ENCODE measurements around the gene ANXA6. TPM values are rescaled to one million over a fixed set of nuclear protein-coding genes. Genes with fewer than 3 reads are reported as not detected.

ANXA6 gene
- total RNA-seq, 3 donors from 2014 or later (not counting 1 experiment from before 2014, with no cell fraction given) = 504 to 629 (median 535) TPM

- H3K4me1 Mint-ChIP-seq = peaks cover 58 to 60% of the 10 kb centered on the region in 2 donors
- H3K4me3 Mint-ChIP-seq = no peak overlapping the region
- TF ChIP-seq, protein P1, sequence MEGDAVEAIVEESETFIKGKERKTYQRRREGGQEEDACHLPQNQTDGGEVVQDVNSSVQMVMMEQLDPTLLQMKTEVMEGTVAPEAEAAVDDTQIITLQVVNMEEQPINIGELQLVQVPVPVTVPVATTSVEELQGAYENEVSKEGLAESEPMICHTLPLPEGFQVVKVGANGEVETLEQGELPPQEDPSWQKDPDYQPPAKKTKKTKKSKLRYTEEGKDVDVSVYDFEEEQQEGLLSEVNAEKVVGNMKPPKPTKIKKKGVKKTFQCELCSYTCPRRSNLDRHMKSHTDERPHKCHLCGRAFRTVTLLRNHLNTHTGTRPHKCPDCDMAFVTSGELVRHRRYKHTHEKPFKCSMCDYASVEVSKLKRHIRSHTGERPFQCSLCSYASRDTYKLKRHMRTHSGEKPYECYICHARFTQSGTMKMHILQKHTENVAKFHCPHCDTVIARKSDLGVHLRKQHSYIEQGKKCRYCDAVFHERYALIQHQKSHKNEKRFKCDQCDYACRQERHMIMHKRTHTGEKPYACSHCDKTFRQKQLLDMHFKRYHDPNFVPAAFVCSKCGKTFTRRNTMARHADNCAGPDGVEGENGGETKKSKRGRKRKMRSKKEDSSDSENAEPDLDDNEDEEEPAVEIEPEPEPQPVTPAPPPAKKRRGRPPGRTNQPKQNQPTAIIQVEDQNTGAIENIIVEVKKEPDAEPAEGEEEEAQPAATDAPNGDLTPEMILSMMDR (IDR thresholded peaks at IDR 0.05) = no peak
- H3K9me3 Mint-ChIP-seq = no peaks in the 10 kb centered on the region
- Histone ChIP-seq H3K27ac (ENCODE audit: low read length) (no peak overlapping the region), H3K36me3 (ENCODE audit: control insufficient read depth, insufficient read depth, low read length) (peaks cover 59% of the 10 kb centered on the region), H3K27me3 (ENCODE audit: control insufficient read depth, insufficient read depth, low read length) (no peaks in the 10 kb centered on the region), H3K4me3 (ENCODE audit: low read length) (no peak overlapping the region), H3K9me3 (ENCODE audit: control insufficient read depth, insufficient read depth, low read length) (no peaks in the 10 kb centered on the region), H3K4me1 (ENCODE audit: control insufficient read depth, insufficient read depth, low read length) (peaks cover 44% of the 10 kb centered on the region)
- intact Hi-C loops (cut with micrococcal nuclease) = no loop called here
- H3K36me3 Mint-ChIP-seq = peaks cover 13% of the 10 kb centered on the region
- H3K27ac Mint-ChIP-seq = peak overlapping the region; percentile 87 to 97
- H3K27me3 Mint-ChIP-seq (ENCODE audit: low read depth in 2 of 2) = no peaks in the 10 kb centered on the region
- DNase-seq = no peak
- ATAC-seq = no peak
- WGBS (ENCODE audit: insufficient coverage) = 96% methylated on average over 9 of the region's 9 CpGs
Observed at GRCh38 chr5:151101151-151101550, 56.4 kb downstream of the ANXA6 start.

DNA sequence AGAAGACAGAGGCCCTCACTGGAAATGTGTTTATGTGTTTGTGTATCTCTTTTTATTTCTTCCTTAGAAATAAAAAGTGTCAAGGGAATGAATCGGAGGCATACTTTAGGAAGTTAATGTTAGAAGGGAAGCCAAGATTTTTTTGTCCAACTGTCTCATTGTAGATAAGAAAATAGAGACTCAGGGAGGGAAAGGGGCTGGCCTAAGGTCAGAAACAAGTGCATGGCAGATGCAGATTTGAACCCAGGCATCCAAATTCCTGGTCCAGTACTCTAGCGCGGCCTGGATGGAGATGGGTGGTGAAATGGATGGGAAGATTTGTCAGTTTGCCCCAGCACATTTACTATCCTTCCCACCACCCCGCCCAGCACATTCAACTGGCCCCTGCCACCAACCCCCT is 56.9 kb downstream of the ANXA6 start:
- H3K4me1 ChIP-seq (ENCODE audit: control insufficient read depth, insufficient read depth, low read length) = peaks cover 48% of the 10 kb centered on the region
- WGBS (ENCODE audit: insufficient coverage) = 72% methylated on average over 2 of the region's 4 CpGs
- peak overlapping the region; percentile 87 to 97 for H3K27ac Mint-ChIP-seq

DNA sequence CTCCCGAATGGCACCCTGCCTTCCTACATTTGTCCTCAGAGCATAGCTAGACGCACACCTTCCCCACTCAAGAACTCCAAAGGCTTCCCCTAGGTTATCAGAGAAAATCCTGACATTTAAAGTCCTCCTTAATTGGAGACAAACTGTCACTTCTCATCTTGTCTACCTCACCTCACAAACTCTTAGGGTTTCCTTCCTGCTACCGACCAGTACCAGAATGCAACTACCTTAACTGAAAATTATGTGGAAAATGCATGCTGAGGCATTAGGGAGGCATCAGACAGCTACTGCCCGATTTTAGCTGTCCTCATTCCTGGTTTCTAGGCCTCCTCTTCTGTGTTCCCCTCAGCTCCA is 58.8 kb downstream of the ANXA6 start:
- no peaks in the 10 kb centered on the region for H3K27me3 ChIP-seq (ENCODE audit: control insufficient read depth, insufficient read depth, low read length)
- H3K4me1 ChIP-seq (ENCODE audit: control insufficient read depth, insufficient read depth, low read length) = peaks cover 68% of the 10 kb centered on the region
- 27% methylated on average over 4 of the region's 4 CpGs for WGBS (ENCODE audit: insufficient coverage)
- peaks cover 11% of the 10 kb centered on the region for H3K36me3 Mint-ChIP-seq
- peak overlapping the region; percentile 85 for H3K27ac ChIP-seq (ENCODE audit: low read length)
- intact Hi-C loops (cut with micrococcal nuclease) = loop anchor here (1.0 to 10.0 kb wide), 5 partner anchors 16 to 314 kb away; partner anchors contain the start of gene TNIP1
- DNase-seq (no peak), ATAC-seq (no peak)
- H3K27ac Mint-ChIP-seq = peak overlapping the region; percentile 87 to 97
- H3K4me3 Mint-ChIP-seq = peak overlapping the region; percentile 90
- H3K9me3 ChIP-seq (ENCODE audit: control insufficient read depth, insufficient read depth, low read length) = no peaks in the 10 kb centered on the region
- H3K4me1 Mint-ChIP-seq = peaks cover 78 to 79% of the 10 kb centered on the region in 2 donors
- no peak overlapping the region for H3K4me3 ChIP-seq (ENCODE audit: low read length)
- H3K9me3 Mint-ChIP-seq = no peaks in the 10 kb centered on the region
- TF ChIP-seq, protein P1 (IDR thresholded peaks at IDR 0.05) = no peak
- H3K27me3 Mint-ChIP-seq (ENCODE audit: low read depth in 2 of 2) = no peaks in the 10 kb centered on the region
- H3K36me3 ChIP-seq (ENCODE audit: control insufficient read depth, insufficient read depth, low read length) = peaks cover 35% of the 10 kb centered on the region

More for the DNA sequence above, 56.9 kb downstream of the ANXA6 start:
- TF ChIP-seq, protein P1 (IDR thresholded peaks at IDR 0.05) = no peak
- H3K9me3 ChIP-seq (ENCODE audit: control insufficient read depth, insufficient read depth, low read length) = no peaks in the 10 kb centered on the region
- Mint-ChIP-seq H3K4me1 (peaks cover 61 to 63% of the 10 kb centered on the region in 2 donors), H3K27me3 (ENCODE audit: low read depth in 2 of 2) (no peaks in the 10 kb centered on the region), H3K36me3 (peaks cover 11% of the 10 kb centered on the region), H3K4me3 (no peak overlapping the region), H3K9me3 (no peaks in the 10 kb centered on the region)
- H3K27me3 ChIP-seq (ENCODE audit: control insufficient read depth, insufficient read depth, low read length) = no peaks in the 10 kb centered on the region
- intact Hi-C loops (cut with micrococcal nuclease) = no loop called here
- H3K27ac ChIP-seq (ENCODE audit: low read length) = no peak overlapping the region
- ATAC-seq = no peak
- H3K4me3 ChIP-seq (ENCODE audit: low read length) = no peak overlapping the region
- no peak for DNase-seq
- peaks cover 54% of the 10 kb centered on the region for H3K36me3 ChIP-seq (ENCODE audit: control insufficient read depth, insufficient read depth, low read length)

Data from natural killer cell (primary cell).